ENCODE results near the gene PRDM1.

PRDM1 gene

GRCh38 chr6:106104941-106105340, 18.8 kb downstream of the PRDM1 start:
- DNase-seq (ENCODE audit: low read depth): no peak
- TF ChIP-seq CTCF (conservative IDR thresholded peaks at IDR 0.05; ENCODE audit: control insufficient read depth, insufficient read depth, low read depth, low read length): no peak
- H3K4me3 ChIP-seq (ENCODE audit: control insufficient read depth, low read depth, low read length): no peak overlapping the region

- H3K4me3 ChIP-seq (ENCODE audit: control insufficient read depth, low read depth, low read length): no peak overlapping the region
- TF ChIP-seq CTCF (conservative IDR thresholded peaks at IDR 0.05; ENCODE audit: control insufficient read depth, insufficient read depth, low read depth, low read length): no peak
- no peak for DNase-seq (ENCODE audit: low read depth)
These were observed 19.4 kb downstream of the PRDM1 start for GRCh38 chr6:106105493-106105892.

GRCh38 chr6:106106276-106107042, 20.3 kb downstream of the PRDM1 start:
- no peak overlapping the region for H3K4me3 ChIP-seq (ENCODE audit: control insufficient read depth, low read depth, low read length)
- no peak for TF ChIP-seq CTCF (conservative IDR thresholded peaks at IDR 0.05; ENCODE audit: control insufficient read depth, insufficient read depth, low read depth, low read length)
- DNase-seq (ENCODE audit: low read depth): no peak

GRCh38 chr6:106107043-106107613, 21.0 kb downstream of the PRDM1 start:
- TF ChIP-seq CTCF (conservative IDR thresholded peaks at IDR 0.05; ENCODE audit: control insufficient read depth, insufficient read depth, low read depth, low read length): no peak
- H3K4me3 ChIP-seq (ENCODE audit: control insufficient read depth, low read depth, low read length): no peak overlapping the region
- no peak for DNase-seq (ENCODE audit: low read depth)

GRCh38 chr6:106108129-106108528, 22.0 kb downstream of the PRDM1 start:
- no peak for DNase-seq (ENCODE audit: low read depth)
- no peak for TF ChIP-seq CTCF (conservative IDR thresholded peaks at IDR 0.05; ENCODE audit: control insufficient read depth, insufficient read depth, low read depth, low read length)
- H3K4me3 ChIP-seq (ENCODE audit: control insufficient read depth, low read depth, low read length): no peak overlapping the region

GRCh38 chr6:106109029-106109428, 22.9 kb downstream of the PRDM1 start:
- H3K4me3 ChIP-seq (ENCODE audit: control insufficient read depth, low read depth, low read length): no peak overlapping the region
- DNase-seq (ENCODE audit: low read depth): no peak
- no peak for TF ChIP-seq CTCF (conservative IDR thresholded peaks at IDR 0.05; ENCODE audit: control insufficient read depth, insufficient read depth, low read depth, low read length)

All from fibroblast of mammary gland (primary cell).